Fibroblast of skin of abdomen (primary cell): ENCODE measurements around the gene GOLGA8J.
"Not testable (repeated sequence)": the region's sequence is repeated elsewhere in the genome, so short reads cannot be mapped to it uniquely, and the experiment has no call there.

Experiments used
- DNase-seq: peaks from one replicate; pipeline ENCODE4 v3.0.0-alpha.2; 2013

The GOLGA8J gene

GRCh38 chr15:30073915-30074314, 8.8 kb upstream of the GOLGA8J start:
- no peak for DNase-seq

- DNase-seq, result peak; percentile 80
These were observed 1.9 kb upstream of the GOLGA8J start for GRCh38 chr15:30080816-30081215.

- not testable (repeated sequence) for DNase-seq
These were observed 15.1 kb downstream of the GOLGA8J start for GRCh38 chr15:30097827-30098226.

- not testable (repeated sequence) for DNase-seq
These were observed 20.1 kb downstream of the GOLGA8J start for GRCh38 chr15:30102890-30103289.

GRCh38 chr15:30103941-30104507, 21.3 kb downstream of the GOLGA8J start:
- DNase-seq, result not testable (repeated sequence)

GRCh38 chr15:30110591-30110990, 27.8 kb downstream of the GOLGA8J start:
- DNase-seq, result not testable (repeated sequence)

- not testable (repeated sequence) for DNase-seq
These were observed 47.3 kb downstream of the GOLGA8J start for GRCh38 chr15:30130066-30130465.

- not testable (repeated sequence) for DNase-seq
These were observed 52.0 kb downstream of the GOLGA8J start, which contains the start of gene GOLGA8T for GRCh38 chr15:30134751-30135150. GOLGA8T (plus strand) TSS chr15:30135051; CDS start chr15:30135149, 98 bp downstream.
